NOMO-1 treated with dmso at 0.1 percent for 144 hours (cell line): ENCODE data around the gene IFRD1.

Experiments
- DNase-seq: peaks from one replicate; lab custom pipeline; 2025; ENCODE audit not compliant: unreplicated experiment; lab: John Stamatoyannopoulos, UW

Gene IFRD1

DNA sequence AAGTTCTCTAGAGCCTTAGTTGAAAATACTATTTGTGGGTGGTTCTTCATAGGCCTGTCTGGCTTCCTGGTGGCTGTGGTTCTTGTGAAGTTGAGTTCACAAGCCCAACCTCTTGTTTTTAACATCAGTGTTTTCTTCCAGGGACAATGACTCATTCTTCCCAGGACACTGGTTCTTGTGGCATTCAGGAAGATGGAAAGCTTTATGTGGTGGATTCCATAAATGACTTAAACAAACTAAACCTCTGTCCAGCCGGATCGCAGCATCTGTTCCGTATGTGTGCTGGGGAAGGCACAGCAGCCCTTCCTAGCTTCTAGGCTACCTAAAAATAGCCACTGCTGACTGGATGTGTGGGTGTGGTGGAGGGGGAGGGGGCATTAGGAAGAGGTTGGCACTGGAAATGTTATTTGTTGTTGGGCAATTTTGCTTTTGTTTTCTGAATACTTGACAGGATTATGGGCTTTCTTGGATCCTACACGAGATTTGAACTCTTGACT lies 34.5 kb downstream of the IFRD1 start:
- no peak for DNase-seq

DNA sequence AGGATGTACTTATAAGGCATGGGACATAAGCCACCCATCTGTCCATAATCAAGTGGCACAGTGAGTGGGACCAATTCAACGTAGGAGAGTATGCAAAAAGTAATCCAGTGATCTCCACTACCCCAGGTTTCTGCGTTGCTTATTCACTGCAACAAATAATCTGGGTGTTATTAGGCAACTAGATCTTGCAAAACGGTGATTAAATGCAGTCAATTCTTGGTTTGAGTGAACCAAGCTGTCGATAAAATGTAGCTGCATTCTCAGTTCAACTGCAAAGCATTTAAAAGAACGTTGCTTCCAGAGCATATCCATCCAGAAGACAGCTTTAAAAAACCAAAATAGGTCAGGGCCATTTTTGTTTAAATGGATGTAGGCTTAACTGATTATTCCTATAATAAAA lies 35.5 kb downstream of the IFRD1 start:
- DNase-seq = no peak

DNA sequence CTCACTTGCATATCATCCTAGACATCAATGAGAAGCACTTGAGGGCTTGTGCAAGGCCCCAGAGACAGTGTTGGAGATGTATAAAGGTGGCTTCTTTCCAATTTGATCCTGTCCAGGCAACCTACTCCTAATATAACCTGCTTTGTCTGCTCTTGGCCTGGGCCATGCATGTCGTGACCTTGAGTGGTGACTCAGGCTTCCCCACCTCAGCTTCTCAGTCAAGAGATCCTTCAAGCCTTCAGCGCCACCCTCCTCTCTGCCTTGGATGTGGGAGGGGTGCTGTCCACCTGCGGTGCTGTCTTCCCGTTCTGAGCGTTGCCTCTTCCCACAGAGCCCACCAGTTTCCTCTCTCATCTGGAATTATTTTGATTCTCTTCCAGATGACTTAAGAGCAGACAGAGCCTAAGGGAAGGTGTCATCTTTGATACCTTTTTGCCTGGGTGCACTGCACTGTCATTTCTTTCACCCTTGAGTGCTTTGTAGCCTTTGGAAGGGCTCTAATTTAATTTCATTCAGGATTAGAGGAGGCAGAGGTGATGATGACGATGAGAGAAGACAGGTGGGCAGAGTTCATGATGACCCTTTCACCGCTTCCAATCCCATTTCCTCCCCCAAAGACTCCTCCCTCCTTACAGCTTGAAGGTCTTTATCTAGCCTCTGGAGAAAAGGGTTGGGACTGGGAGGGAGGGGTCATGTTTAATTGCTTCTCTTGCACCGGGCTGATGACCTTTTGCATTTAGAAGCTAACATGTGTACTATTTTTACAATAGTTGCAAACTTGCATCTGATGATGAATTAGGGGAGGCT lies 37.4 kb downstream of the IFRD1 start:
- DNase-seq = no peak

DNA sequence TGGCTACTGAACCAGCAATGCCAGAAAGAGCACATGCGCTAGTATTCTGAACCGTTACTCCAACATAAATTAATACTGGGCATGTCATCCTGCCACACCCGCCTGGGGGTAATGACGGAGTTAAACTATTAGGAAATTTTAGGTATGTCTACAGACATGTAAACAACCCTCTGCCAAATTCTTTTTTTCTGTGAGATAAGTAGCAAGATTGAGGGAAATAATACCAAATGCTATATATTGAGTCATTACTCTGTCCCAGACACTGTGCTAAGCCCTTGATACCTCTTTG lies 37.9 kb downstream of the IFRD1 start:
- no peak for DNase-seq

DNA sequence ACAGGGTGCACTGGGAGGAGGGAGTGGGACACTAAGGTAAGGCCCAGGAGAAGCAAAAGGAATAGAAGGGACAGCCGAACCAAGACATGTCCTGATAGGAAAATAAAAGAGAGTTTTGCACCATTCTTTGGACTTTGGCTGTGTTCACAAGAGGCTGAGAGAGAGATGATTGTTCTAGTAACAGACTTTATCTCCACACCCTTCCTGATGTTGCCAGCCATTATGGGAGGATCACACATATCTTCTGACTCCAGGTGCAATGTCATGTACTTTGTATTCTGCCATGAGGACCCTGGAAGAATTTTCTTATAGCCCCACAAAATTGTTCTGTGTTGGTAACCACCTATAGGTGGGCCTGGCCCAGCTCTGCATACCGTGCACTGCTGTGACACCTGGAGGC lies 41.9 kb downstream of the IFRD1 start:
- no peak for DNase-seq

DNA sequence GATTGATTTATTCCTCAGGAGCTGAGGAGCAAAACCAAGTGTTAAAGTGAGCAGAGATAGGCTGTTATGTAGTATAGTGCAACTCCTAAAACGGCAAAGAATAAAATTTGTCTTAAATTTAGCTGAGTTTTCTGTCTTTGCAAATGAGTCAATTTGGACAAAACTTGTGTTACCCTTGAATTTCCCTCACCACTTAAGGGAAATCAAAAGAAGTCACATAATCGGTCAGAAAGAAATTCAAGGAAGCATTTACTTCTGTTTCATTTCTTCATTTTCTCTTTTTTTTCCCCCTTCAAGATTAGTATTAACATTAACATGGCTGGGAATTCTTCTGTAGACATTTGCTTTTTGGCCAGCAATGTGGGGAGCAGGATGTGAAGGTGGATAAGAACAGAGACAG lies 44.4 kb downstream of the IFRD1 start:
- no peak for DNase-seq

DNA sequence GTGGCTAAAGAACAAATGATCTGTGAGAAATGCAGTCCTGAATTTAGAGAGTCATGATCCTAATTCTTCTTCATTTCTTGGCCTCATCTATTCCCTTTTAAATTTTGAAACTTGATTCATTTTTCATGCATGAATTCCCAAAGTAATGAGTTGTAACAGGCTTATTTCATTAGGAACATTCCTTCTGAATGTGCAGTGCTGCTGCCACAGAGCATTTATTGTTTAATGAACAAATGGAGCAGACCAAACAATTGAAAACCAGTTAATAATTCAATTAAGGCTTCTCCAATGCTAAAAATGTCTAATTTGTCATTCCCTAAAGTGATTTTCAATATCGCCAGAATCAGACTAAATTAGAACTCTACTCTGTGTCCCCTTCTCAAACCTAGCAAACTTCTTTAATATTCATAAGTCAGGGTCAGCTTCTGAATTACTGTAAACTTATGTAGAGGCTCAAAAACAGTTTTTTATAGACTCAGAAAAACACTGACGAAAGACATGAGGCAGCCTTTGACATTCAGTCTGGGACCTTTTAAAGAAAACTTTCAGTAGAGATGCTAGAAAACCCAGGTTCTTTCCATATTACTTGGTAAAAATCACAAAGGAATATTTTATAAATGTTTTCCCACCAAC lies 45.0 kb downstream of the IFRD1 start:
- no peak for DNase-seq

DNA sequence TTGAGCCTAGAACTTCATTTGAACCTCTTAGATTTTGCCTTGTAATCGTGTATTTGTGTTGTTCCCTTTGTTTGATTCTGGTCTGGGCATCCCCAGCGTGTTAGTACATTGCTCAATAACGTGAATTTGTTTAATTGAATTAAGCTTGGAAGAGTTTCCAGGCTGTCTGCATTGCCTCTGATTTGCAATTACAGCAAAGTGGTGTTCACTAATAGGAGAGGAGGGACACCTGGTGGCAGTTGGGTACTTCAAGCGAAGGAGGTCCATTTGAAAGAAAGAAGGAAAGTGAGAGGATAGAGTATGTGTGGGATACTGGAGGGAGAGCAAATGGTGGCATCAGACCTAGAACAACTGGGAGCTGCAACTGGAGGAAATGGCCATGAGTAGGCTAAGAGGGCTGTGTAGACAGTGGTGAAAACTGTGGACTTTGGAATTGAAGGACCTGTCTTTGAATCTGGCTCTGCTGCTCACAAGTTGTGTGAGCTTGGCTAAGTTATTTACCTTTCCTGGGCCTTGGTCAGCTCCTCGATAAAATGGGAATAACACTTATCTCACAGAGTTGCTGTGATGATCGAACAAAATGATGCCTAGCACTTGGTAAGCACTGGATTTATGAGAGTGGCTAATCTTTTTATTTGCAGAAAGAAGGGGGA lies 45.7 kb downstream of the IFRD1 start:
- no peak for DNase-seq

DNA sequence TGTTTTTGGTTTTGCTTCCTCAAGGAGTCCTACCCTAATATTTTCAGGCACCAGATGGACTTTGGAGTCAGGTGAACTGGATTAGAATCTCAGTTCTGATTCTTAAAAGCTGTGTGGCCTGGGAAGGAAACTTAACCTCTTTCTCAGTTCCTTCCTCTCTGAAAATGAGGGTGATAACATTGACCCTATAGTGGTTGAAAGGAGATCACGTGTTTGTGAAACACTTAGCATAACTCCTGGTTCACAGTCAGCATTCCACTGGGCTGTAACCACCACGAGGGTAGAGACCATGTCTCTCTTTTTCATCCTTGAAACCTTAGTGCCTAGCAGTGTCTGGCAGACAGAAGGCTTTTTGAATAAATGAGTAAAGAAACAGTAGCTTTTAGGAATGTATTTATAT lies 47.2 kb downstream of the IFRD1 start:
- no peak for DNase-seq

DNA sequence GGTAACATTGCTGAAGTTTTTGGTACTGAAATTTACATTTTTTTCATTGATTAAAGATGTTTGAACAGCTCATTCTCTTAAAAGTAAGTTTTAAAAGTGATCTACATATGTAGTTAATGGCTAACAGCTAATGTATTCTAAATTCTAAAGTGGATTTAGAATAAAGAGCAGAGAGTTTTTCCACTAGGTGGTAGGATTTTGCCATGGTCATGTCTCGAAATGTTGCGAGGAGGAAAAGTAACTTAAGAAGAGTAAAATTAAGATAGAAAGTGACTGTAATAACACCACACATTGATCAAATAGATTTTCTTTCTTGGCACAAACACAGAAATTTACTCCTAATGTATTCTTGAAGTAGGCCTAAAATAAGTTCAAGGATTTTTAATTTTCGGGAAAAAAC lies 50.4 kb downstream of the IFRD1 start:
- DNase-seq = no peak

DNA sequence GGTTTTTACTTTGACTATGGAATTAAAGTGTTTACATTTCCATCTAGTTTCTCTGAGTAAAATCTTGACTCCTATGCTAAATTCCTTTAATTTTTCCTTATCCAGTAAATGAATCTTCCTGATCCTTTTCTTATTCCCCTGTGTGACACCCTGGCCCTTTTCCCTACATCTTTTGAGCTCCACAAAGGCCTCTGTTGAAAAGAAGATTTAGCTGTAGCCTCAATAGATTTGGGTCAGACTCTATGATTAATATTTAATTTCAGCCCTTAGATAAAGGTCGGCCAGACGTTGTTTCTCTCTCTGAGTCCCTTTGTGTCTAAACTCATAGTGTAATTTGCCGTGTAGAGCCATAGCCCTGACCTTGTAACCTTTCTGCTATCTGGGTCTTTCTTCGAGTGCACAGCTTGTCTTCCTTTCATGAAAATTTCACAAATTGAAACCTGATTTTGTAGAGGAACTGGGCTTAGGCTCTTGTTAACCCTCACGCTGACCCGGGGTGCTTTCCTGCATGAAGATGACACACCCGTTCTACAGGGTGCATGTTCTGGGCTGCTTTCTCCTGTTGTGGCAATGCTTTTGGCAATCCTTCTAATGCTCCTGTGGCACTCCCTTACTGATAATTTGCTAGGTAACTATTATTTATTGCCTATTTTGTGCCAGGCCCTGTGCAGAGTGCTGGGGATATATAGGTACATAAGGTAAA lies 51.7 kb downstream of the IFRD1 start:
- DNase-seq = no peak

DNA sequence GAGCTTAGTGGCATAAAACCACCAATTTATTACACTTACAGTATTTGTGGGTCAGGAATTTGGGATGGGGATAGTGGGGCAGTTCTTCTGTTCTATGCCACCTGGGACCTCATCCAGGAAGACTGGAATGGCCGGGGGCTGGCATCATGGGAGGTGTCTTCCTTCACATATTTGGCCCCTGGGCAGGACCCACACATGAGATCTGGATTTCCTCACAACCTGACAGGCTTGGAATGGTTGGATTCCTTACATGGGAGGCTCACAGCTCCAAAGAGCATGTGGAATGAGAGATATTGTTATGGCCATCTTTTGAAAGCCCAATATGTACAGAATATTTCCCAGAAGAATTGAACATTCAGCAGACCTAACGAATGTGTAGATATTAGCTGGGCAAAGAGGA lies 52.4 kb downstream of the IFRD1 start:
- DNase-seq = no peak

DNA sequence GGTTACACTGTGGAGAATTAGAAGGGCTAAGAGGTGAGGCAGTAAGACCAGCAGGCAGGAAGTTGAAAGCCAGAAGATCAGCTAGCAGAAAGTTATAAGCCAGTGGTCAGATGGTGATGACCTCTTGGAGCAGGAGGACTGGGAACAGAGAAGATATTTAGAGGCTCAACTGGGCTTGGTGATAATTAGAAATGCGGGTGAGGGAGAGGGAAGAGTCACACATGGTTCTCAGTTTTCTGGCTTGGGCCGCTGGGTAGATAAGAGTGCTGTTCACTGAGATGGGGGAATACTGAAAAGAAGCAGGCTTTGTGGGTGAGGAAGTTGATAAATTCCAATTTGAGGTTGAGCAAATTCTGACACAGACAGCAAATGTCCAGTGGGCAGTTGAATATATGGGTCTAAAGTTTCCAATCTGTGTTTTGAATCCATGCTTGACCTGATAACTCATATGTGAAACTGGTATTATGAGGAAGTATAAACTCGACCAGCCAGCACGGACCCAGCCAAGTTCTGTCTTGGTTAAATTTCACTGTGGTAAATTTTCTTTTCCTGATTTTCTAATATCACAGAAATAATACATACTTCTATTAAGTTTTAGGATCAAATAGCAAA lies 53.2 kb downstream of the IFRD1 start:
- DNase-seq = no peak

DNA sequence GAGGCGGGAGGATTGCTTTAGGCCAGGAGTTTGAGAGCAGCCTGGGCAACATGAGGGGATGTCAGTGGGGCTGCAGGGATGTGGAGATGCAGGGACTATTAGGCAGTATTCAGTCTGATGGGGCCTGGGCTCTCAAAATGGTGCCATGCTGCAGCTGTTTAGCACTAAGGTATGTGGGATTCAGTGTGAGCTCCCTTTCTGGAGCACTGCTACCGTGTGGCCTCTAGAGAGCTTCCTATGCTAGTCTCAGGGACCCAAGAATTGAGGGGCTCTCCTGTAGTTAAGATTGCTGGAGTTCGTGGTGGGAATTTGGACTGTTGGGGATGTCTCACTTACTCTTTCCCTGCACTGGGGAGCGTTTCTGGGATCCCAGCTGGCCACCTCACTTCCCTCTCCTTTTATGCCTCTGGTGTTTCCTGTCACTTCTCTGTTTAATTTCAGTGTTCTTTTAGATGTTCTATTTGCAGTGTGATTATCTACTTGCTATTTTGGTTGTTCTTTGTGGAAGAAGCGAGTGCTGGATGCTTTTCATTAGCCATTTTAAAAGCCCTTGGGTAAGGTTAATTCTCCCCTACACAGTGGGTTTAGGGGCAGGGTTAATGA lies 53.9 kb downstream of the IFRD1 start:
- no peak for DNase-seq

DNA sequence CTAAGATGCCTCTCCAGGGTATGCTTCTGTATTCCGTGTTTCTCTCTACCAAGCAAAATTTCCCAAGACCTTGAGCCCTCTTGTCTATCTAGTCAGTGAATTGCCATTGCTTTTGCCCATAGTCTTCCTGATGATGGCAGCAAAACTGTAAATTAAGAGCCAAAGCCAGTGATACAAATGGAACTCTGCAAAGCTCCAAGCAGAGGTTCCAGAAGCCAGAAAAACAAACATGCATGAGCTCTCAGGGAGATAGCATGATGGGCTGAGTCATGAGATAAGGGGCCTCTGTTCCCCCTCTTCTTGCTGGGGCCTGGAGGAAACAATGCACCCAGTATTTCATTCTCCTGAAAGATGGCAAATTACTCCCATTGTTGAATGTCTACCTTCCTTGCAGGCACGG lies 55.2 kb downstream of the IFRD1 start:
- no peak for DNase-seq

DNA sequence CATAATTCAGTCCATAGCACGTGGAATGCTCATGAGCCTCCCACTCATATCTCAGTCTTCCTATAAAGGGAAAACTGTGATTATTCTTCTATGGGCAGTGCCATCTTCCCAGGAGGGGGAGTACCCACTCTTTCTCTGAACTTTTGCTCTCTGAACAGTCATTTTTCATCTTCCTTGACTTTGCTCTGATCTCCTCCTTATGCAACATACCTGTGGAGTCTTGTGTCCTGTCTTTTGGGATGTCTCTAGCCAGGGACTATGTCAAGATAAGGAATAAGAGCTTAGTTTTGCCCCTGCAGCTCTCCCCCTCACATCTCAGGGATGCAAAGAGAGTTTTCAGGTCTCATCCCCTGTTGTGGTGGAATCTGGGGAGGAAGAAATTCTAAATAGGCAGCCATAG lies 58.1 kb downstream of the IFRD1 start:
- DNase-seq = no peak

DNA sequence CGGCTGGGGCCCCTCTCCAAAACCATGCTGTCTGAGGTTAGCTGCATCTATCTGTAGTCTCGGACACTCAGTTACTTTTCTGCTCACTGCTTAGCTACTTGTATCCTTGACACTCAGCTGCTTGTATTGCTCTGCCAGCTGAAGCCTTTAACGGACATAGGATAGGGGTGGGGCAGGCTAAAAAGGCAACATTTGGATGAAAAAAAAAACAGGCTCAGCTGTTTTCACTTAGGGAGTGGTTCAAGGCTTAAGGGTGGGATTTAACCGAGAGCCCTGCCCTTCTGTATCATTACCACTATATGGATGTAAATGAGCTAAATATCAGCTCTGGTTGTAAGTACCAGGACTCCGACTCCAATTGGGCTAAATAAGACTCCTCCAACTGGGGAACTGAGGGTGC lies 59.1 kb downstream of the IFRD1 start:
- DNase-seq = no peak

DNA sequence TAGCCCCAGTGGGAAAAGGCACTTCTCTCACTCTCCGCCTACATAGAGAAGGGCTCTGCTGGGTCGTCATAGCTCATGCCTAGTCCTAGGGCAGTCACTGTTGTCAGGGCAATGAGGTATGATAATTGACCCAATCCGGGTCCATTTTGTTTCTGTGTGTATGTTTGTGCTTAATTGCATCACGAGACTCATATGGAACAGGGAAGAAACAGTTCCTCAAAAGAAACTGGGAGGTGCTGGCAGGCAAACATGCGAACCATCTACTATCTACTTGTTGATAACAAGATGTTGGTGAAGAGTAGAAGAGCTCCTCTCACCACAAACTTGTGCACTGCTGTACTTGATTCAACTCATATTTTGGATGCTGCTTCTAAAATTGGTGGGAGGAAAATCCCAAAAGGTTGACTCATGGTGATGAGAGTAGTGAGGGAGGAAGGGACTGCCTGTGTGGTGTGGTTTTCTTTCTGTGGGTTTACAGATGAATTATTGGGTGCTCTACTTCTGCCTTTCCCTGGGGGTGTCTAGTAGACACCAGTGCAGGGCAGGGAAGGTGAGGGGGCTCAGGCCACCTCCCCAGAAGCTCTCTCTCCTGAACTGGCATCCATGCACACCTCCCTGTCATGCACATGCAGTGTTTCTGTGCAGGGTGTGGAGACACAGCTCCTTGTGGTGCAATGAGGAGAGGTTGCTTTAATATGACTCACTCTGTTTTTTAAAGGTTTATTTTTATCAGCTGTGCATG lies 59.9 kb downstream of the IFRD1 start:
- peak; percentile 39 for DNase-seq

DNA sequence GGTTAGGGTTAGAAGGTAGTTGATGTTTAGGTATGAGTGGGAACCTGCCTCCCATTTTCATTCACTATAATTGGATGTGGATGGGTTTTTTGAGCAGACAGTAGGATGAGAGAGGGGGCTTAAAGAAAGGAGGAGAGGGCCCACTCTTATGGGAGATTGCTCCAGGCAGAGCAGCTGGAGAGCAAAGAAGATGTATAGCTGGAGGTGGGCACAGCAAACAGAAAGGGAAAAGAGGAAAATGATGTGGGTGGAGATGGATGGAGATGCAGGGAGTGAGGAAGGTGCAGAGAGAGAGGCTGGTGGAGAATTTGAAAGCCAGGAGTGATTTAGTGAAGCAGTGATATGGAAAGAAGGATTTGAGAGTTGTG lies 60.5 kb downstream of the IFRD1 start:
- DNase-seq = no peak

DNA sequence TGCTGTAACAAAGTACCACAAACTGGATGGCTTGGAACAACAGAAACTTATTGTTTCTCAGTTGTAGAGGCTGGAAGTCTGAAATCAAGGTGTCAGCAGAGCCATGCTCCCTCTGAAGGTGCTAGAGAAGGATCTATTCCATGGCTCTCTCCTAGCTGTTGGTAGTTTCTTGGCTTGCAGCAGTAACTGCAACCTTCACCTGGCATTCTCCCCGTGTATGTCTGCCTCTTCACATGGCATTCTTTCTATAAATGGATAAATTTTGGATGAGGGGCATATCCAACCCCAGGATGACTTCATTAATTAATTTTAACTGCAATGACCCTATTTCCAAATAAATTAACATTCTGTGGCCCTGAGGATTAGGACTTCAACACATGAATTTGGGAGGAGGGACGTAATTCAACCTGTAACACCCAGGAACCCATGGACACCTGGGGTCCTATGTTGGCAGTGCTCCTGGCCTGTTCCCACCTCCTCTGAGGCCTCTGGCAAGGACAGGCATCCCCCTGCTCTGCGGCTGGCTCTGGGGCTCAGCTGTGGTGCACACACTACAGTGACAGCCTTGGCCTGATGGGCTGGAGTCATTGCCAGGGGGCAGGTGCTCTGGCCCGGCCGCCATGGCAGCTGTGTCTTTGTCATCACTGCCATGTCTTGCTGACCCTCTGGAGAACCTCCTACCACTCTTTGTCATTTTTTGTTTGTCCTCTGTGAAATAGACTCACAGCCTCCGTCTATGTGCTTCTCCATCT lies 61.4 kb downstream of the IFRD1 start:
- DNase-seq = no peak
